Mesothelial cell of epicardium (in vitro differentiated cells): ENCODE data around the gene SCUBE1. TPM values are rescaled to one million over a fixed set of nuclear protein-coding genes. Genes with fewer than 3 reads are reported as not detected.
A peak's percentile ranks its signal among the peaks of the same experiment; 100 is the strongest.

ENCODE experiments used
- DNase-seq, 2 experiments: peaks; one replicate each; pipeline ENCODE4 v3.0.0; 2021; ENCODE audit warnings: low spot score in 2 of 2; ENCODE audit not compliant: unreplicated experiment in 2 of 2
- H3K27ac Mint-ChIP-seq: 2 replicates; pipeline ENCODE4 v1.8.0; 2021; ENCODE audit warnings: mixed read lengths
- H3K27me3 Mint-ChIP-seq: 2 replicates; pipeline ENCODE4 v1.8.0; 2021; ENCODE audit warnings: low read depth, mixed read lengths
- H3K36me3 Mint-ChIP-seq: 2 replicates; pipeline ENCODE4 v1.8.0; 2021; ENCODE audit warnings: mixed read lengths
- H3K4me1 Mint-ChIP-seq: 2 replicates; pipeline ENCODE4 v1.8.0; 2021; ENCODE audit warnings: mixed read lengths
- H3K4me3 Mint-ChIP-seq: 2 replicates; pipeline ENCODE4 v1.8.0; 2021; ENCODE audit warnings: mild to moderate bottlenecking, moderate library complexity, mixed read lengths
- H3K9me3 Mint-ChIP-seq: 2 replicates; pipeline ENCODE4 v1.8.0; 2021; ENCODE audit warnings: mixed read lengths
- CTCF ChIP-seq: fragments of 200-600 bp; sonication (generic); IDR thresholded peaks from one replicate; pipeline ENCODE4 v1.5.0; 2021; ENCODE audit warnings: antibody characterized with exemption; ENCODE audit not compliant: unreplicated experiment
- total RNA-seq: library from RNA; stranded (reverse); gene quantifications from 3 replicates; pipeline ENCODE4 v1.2.1, GENCODE V29; 2021

SCUBE1 gene
- total RNA-seq, 1 donor from 2014 or later, result 19.3 TPM

GRCh38 chr22:43381693-43382092, 38.5 kb upstream of the SCUBE1 start:
- Mint-ChIP-seq H3K27ac (no peak overlapping the region), H3K36me3 (peaks cover 2% of the 10 kb centered on the region), H3K9me3 (peaks cover 4% of the 10 kb centered on the region), H3K27me3 (peaks cover 16% of the 10 kb centered on the region), H3K4me3 (no peak overlapping the region), H3K4me1 (peaks cover 20% of the 10 kb centered on the region)
- DNase-seq, result no peak
- TF ChIP-seq CTCF, result no peak

- no peak for DNase-seq
- peaks cover 13% of the 10 kb centered on the region for H3K9me3 Mint-ChIP-seq
- peaks cover 4% of the 10 kb centered on the region for H3K27me3 Mint-ChIP-seq
- H3K4me1 Mint-ChIP-seq, result peaks cover 21% of the 10 kb centered on the region
- H3K27ac Mint-ChIP-seq, result peak overlapping the region; percentile 68
- H3K36me3 Mint-ChIP-seq, result peaks cover 2% of the 10 kb centered on the region
- no peak for TF ChIP-seq CTCF
- peak overlapping the region; percentile 8 for H3K4me3 Mint-ChIP-seq
These were observed 34.9 kb upstream of the SCUBE1 start for GRCh38 chr22:43377896-43378704.

GRCh38 chr22:43377548-43377895, 34.4 kb upstream of the SCUBE1 start:
- DNase-seq, result no peak
- peaks cover 4% of the 10 kb centered on the region for H3K27me3 Mint-ChIP-seq
- peaks cover 2% of the 10 kb centered on the region for H3K36me3 Mint-ChIP-seq

GRCh38 chr22:43376765-43377547, 33.8 kb upstream of the SCUBE1 start:
- H3K27ac Mint-ChIP-seq, result peak overlapping the region; percentile 69
- H3K36me3 Mint-ChIP-seq, result peaks cover 2% of the 10 kb centered on the region
- no peak for DNase-seq
- peaks cover 4% of the 10 kb centered on the region for H3K27me3 Mint-ChIP-seq
- H3K4me3 Mint-ChIP-seq, result no peak overlapping the region
- TF ChIP-seq CTCF, result no peak
- H3K4me1 Mint-ChIP-seq, result peaks cover 21% of the 10 kb centered on the region
- H3K9me3 Mint-ChIP-seq, result peaks cover 13% of the 10 kb centered on the region

More at GRCh38 chr22:43377548-43377895, 34.4 kb upstream of the SCUBE1 start:
- H3K9me3 Mint-ChIP-seq, result peaks cover 13% of the 10 kb centered on the region
- peaks cover 21% of the 10 kb centered on the region for H3K4me1 Mint-ChIP-seq
- TF ChIP-seq CTCF, result no peak
- H3K4me3 Mint-ChIP-seq, result no peak overlapping the region
- H3K27ac Mint-ChIP-seq, result peak overlapping the region; percentile 69

GRCh38 chr22:43375951-43376455, 32.8 kb upstream of the SCUBE1 start:
- peaks cover 7% of the 10 kb centered on the region for H3K27me3 Mint-ChIP-seq
- no peaks in the 10 kb centered on the region for H3K36me3 Mint-ChIP-seq
- H3K4me1 Mint-ChIP-seq, result peaks cover 21% of the 10 kb centered on the region
- DNase-seq, result no peak
- H3K27ac Mint-ChIP-seq, result no peak overlapping the region
- H3K9me3 Mint-ChIP-seq, result peaks cover 13% of the 10 kb centered on the region
- no peak for TF ChIP-seq CTCF
- H3K4me3 Mint-ChIP-seq, result no peak overlapping the region
